Neural cell (in vitro differentiated cells): ENCODE measurements around the gene LRFN5. TPM values are rescaled to one million over a fixed set of nuclear protein-coding genes. Genes with fewer than 3 reads are reported as not detected.
"Not testable (repeated sequence)": the region's sequence is repeated elsewhere in the genome, so short reads cannot be mapped to it uniquely, and the experiment has no call there.

ENCODE experiments used
- H2AFZ ChIP-seq: fragments of 200-600, 300-800 bp; sonication (generic), shearing (Covaris generic); 2 replicates; pipeline ENCODE4 v1.6.0; 2014; ENCODE audit warnings: low read depth, mild to moderate bottlenecking, antibody characterized with exemption, low read length, moderate library complexity
- H3F3A ChIP-seq: fragments of 200-600 bp; shearing (Covaris generic); 2 replicates; pipeline ENCODE4 v1.6.1; 2016; ENCODE audit warnings: mild to moderate bottlenecking, moderate library complexity, mixed read lengths, antibody characterized with exemption, low read length; ENCODE audit not compliant: insufficient read depth, poor library complexity, severe bottlenecking
- H3K27ac ChIP-seq: fragments of 200-600, 300-800 bp; sonication (generic), shearing (Covaris generic); 2 replicates; pipeline ENCODE4 v1.5.1; 2014; ENCODE audit warnings: mild to moderate bottlenecking, low read length, moderate library complexity
- H3K27me3 ChIP-seq: fragments of 300-800, 200-600 bp; sonication (generic), shearing (Covaris generic); 2 replicates; pipeline ENCODE4 v1.6.0; 2014; ENCODE audit warnings: mild to moderate bottlenecking, low read depth, low read length, moderate library complexity; ENCODE audit not compliant: insufficient read depth
- H3K36me3 ChIP-seq: fragments of 300-800, 200-600 bp; sonication (generic), shearing (Covaris generic); 2 replicates; pipeline ENCODE4 v1.5.1; 2014; ENCODE audit warnings: mild to moderate bottlenecking, antibody characterized with exemption, low read length, moderate library complexity; ENCODE audit not compliant: insufficient read depth
- H3K4me2 ChIP-seq: fragments of 300-800, 200-600 bp; sonication (generic), shearing (Covaris generic); 2 replicates; pipeline ENCODE4 v1.6.0; 2014; ENCODE audit warnings: mild to moderate bottlenecking, low read length
- H3K4me3 ChIP-seq: fragments of 300-800, 200-600 bp; sonication (generic), shearing (Covaris generic); 2 replicates; pipeline ENCODE4 v1.5.1; 2014; ENCODE audit warnings: mild to moderate bottlenecking, low read length, moderate library complexity
- H3K79me2 ChIP-seq: fragments of 200-600 bp; shearing (Covaris generic); replicated peaks from 2 replicates; pipeline ENCODE4 v1.6.0; 2014; ENCODE audit warnings: mild to moderate bottlenecking, low read length, moderate library complexity; ENCODE audit not compliant: insufficient read depth
- H3K9ac ChIP-seq: fragments of 300-800, 200-600 bp; sonication (generic), shearing (Covaris generic); 2 replicates; pipeline ENCODE4 v1.6.1; 2016; ENCODE audit warnings: mild to moderate bottlenecking, low read length, mixed read lengths
- H3K9me2 ChIP-seq: fragments of 200-600 bp; shearing (Covaris generic); 2 replicates; pipeline ENCODE4 v1.6.1; 2016; ENCODE audit warnings: mild to moderate bottlenecking, low read length, mixed read lengths; ENCODE audit not compliant: insufficient read depth
- H3K9me3 ChIP-seq: fragments of 200-600, 300-800 bp; sonication (generic), shearing (Covaris generic); 2 replicates; pipeline ENCODE4 v1.6.1; 2016; ENCODE audit warnings: mild to moderate bottlenecking, mixed run types, low read length, moderate library complexity, mixed read lengths
- H4K20me1 ChIP-seq: fragments of 200-600 bp; shearing (Covaris generic); 2 replicates; pipeline ENCODE4 v1.6.1; 2016; ENCODE audit warnings: mild to moderate bottlenecking, mixed run types; ENCODE audit not compliant: insufficient read depth
- CTCF ChIP-seq: fragments of 450-650 bp; IDR thresholded peaks from 2 replicates; pipeline ENCODE4 v1.5.1; 2014; ENCODE audit warnings: antibody characterized with exemption, mild to moderate bottlenecking, moderate library complexity; ENCODE audit not compliant: poor library complexity, severe bottlenecking
- EP300 ChIP-seq: fragments of 450-650 bp; conservative IDR thresholded peaks from 2 replicates; pipeline ENCODE4 v1.6.1; 2014; ENCODE audit warnings: antibody characterized with exemption, mild to moderate bottlenecking, moderate library complexity; ENCODE audit not compliant: poor library complexity, severe bottlenecking
- EZH2 ChIP-seq: fragments of 200-600, 300-800 bp; shearing (Covaris generic), sonication (generic); IDR thresholded peaks from 2 replicates; pipeline ENCODE4 v1.6.1; 2014; ENCODE audit warnings: antibody characterized with exemption, low read length, borderline replicate concordance, mild to moderate bottlenecking; ENCODE audit not compliant: insufficient read depth, poor library complexity, severe bottlenecking
- MXI1 ChIP-seq: fragments of 450-650 bp; conservative IDR thresholded peaks from 2 replicates; pipeline ENCODE4 v1.6.1; 2014; ENCODE audit warnings: antibody characterized with exemption, mild to moderate bottlenecking; ENCODE audit not compliant: poor library complexity, severe bottlenecking
- POLR2AphosphoS5 ChIP-seq: IDR thresholded peaks from 2 replicates; pipeline ENCODE4 v1.6.1; 2012
- RAD21 ChIP-seq: fragments of 450-650 bp; conservative IDR thresholded peaks from 2 replicates; pipeline ENCODE4 v1.6.1; 2014; ENCODE audit warnings: antibody characterized with exemption, mild to moderate bottlenecking, moderate library complexity
- REST ChIP-seq: IDR thresholded peaks from 2 replicates; pipeline ENCODE4 v1.6.1; 2012; ENCODE audit warnings: borderline replicate concordance
- SMC3 ChIP-seq: fragments of 450-650 bp; conservative IDR thresholded peaks from 2 replicates; pipeline ENCODE4 v1.6.1; 2014; ENCODE audit warnings: antibody characterized with exemption, mild to moderate bottlenecking, moderate library complexity; ENCODE audit not compliant: poor library complexity
- polyA minus RNA-seq: library from RNA; depleted of rRNA, polyadenylated mRNA; stranded (reverse); fragments of >200 nt; gene quantifications from 2 replicates; pipeline ENCODE4 v1.2.3, GENCODE V29; 2014
- polyA plus RNA-seq: library from polyadenylated mRNA; depleted of rRNA; stranded (reverse); fragments of >200 nt; gene quantifications from 2 replicates; pipeline ENCODE4 v1.2.3, GENCODE V29; 2014

The LRFN5 gene
- 21.8 and 24.5 TPM in 2 replicates for polyA plus RNA-seq
- polyA minus RNA-seq = 90.3 and 106 TPM in 2 replicates

- peak within 1 kb of the TSS; percentile 58 for H2AFZ ChIP-seq
- H3K9me3 ChIP-seq = no peaks in the 10 kb centered on the region
- H3K4me3 ChIP-seq = peak within 1 kb of the TSS; percentile 84
- no peaks in the 10 kb centered on the region for H3K36me3 ChIP-seq
- H3F3A ChIP-seq = peaks cover 5% of the 10 kb centered on the region
- H3K9ac ChIP-seq = peak within 1 kb of the TSS; percentile 73
- H3K27ac ChIP-seq = peak within 1 kb of the TSS; percentile 68
- H3K9me2 ChIP-seq = no peaks in the 10 kb centered on the region
- no peaks in the 10 kb centered on the region for H4K20me1 ChIP-seq
- no peak for TF ChIP-seq REST
- peak; percentile 48 for TF ChIP-seq CTCF
- TF ChIP-seq MXI1 = peak; percentile 91
- TF ChIP-seq EP300 = peak; percentile 32
- TF ChIP-seq SMC3 = peak; percentile 56
- peak; percentile 55 for TF ChIP-seq RAD21
- TF ChIP-seq POLR2AphosphoS5 = no peak
- H3K79me2 ChIP-seq = peaks cover 3% of the 10 kb centered on the region
- peak within 1 kb of the TSS; percentile 99 for H3K4me2 ChIP-seq
- H3K27me3 ChIP-seq = peaks cover 56% of the 10 kb centered on the region
These were observed at the start of gene LRFN5 for GRCh38 chr14:41606532-41607303. TSS of gene LRFN5 (plus strand) at chr14:41606876.

GRCh38 chr14:41558490-41558889, 48.2 kb upstream of the LRFN5 start:
- TF ChIP-seq EP300 (peak; percentile 76), POLR2AphosphoS5 (peak; percentile 59), EZH2 (no peak)
- Histone ChIP-seq H3F3A (no peaks in the 10 kb centered on the region), H4K20me1 (no peaks in the 10 kb centered on the region), H3K4me3 (no peak overlapping the region), H2AFZ (no peak overlapping the region), H3K27ac (no peak overlapping the region), H3K27me3 (no peaks in the 10 kb centered on the region), H3K36me3 (no peaks in the 10 kb centered on the region), H3K9ac (no peak overlapping the region), H3K9me2 (no peaks in the 10 kb centered on the region), H3K4me2 (no peak overlapping the region), H3K79me2 (no peaks in the 10 kb centered on the region), H3K9me3 (no peaks in the 10 kb centered on the region)

- not testable (repeated sequence) for H3K4me2 ChIP-seq, H4K20me1 ChIP-seq, H3K79me2 ChIP-seq, H2AFZ ChIP-seq, H3K4me3 ChIP-seq, H3F3A ChIP-seq, H3K9me2 ChIP-seq, H3K27me3 ChIP-seq, H3K9me3 ChIP-seq, H3K9ac ChIP-seq, H3K36me3 ChIP-seq, H3K27ac ChIP-seq
These were observed 39.8 kb upstream of the LRFN5 start for GRCh38 chr14:41566864-41567263.
